Glutamatergic neuron (in vitro differentiated cells): ENCODE results near the gene DNAH8. TPM values are rescaled to one million over a fixed set of nuclear protein-coding genes. Genes with fewer than 3 reads are reported as not detected.

Source experiments
- DNase-seq: peaks from one replicate; pipeline ENCODE4 v3.0.0; 2022
- H3K27ac Mint-ChIP-seq: one replicate; pipeline ENCODE4 v1.8.0; 2020; ENCODE audit warnings: mild to moderate bottlenecking, mixed read lengths, inconsistent platforms; ENCODE audit not compliant: unreplicated experiment
- H3K27me3 Mint-ChIP-seq: one replicate; pipeline ENCODE4 v1.8.0; 2020; ENCODE audit warnings: mild to moderate bottlenecking, moderate library complexity, mixed read lengths, inconsistent platforms; ENCODE audit not compliant: unreplicated experiment
- H3K36me3 Mint-ChIP-seq: one replicate; pipeline ENCODE4 v1.8.0; 2020; ENCODE audit warnings: mild to moderate bottlenecking, mixed read lengths, inconsistent platforms; ENCODE audit not compliant: unreplicated experiment
- H3K4me1 Mint-ChIP-seq: one replicate; pipeline ENCODE4 v1.8.0; 2020; ENCODE audit warnings: mild to moderate bottlenecking, low read depth, mixed read lengths, inconsistent platforms; ENCODE audit not compliant: unreplicated experiment
- H3K4me3 Mint-ChIP-seq: one replicate; pipeline ENCODE4 v1.8.0; 2020; ENCODE audit warnings: mild to moderate bottlenecking, mixed read lengths, inconsistent platforms; ENCODE audit not compliant: unreplicated experiment
- H3K9me3 Mint-ChIP-seq: one replicate; pipeline ENCODE4 v1.8.0; 2020; ENCODE audit warnings: mild to moderate bottlenecking, moderate library complexity, mixed read lengths, inconsistent platforms; ENCODE audit not compliant: unreplicated experiment
- CTCF ChIP-seq: fragments of 200-600 bp; sonication (generic); IDR thresholded peaks from one replicate; pipeline ENCODE4 v1.5.0; 2021; ENCODE audit not compliant: partially characterized antibody, unreplicated experiment
- total RNA-seq: library from RNA; stranded (reverse); fragmentation: NEBNext Ultra II Directional; extraction: Animal tissue kit (Norgen Biotek cat#: 25700); gene quantifications from one replicate; pipeline ENCODE4 v1.2.1, GENCODE V29; 2021; ENCODE audit not compliant: unreplicated experiment

Gene DNAH8
- total RNA-seq, 1 donor from 2014 or later = not detected

- H3K4me1 Mint-ChIP-seq = no peaks in the 10 kb centered on the region
- H3K27ac Mint-ChIP-seq = no peak overlapping the region
- no peaks in the 10 kb centered on the region for H3K9me3 Mint-ChIP-seq
- no peak overlapping the region for H3K4me3 Mint-ChIP-seq
- no peaks in the 10 kb centered on the region for H3K36me3 Mint-ChIP-seq
- H3K27me3 Mint-ChIP-seq = peaks cover 4% of the 10 kb centered on the region
- DNase-seq = no peak
- no peak for TF ChIP-seq CTCF
Observed at GRCh38 chr6:39003492-39003891, 288.4 kb downstream of the DNAH8 start.

- Mint-ChIP-seq H3K36me3 (no peaks in the 10 kb centered on the region), H3K4me3 (no peak overlapping the region), H3K4me1 (no peaks in the 10 kb centered on the region), H3K9me3 (no peaks in the 10 kb centered on the region), H3K27me3 (peaks cover 4% of the 10 kb centered on the region), H3K27ac (no peak overlapping the region)
- no peak for TF ChIP-seq CTCF
- DNase-seq = no peak
Observed at GRCh38 chr6:39004801-39005200, 289.7 kb downstream of the DNAH8 start.

GRCh38 chr6:39005774-39006173 lies 290.7 kb downstream of the DNAH8 start:
- no peak for TF ChIP-seq CTCF
- no peak for DNase-seq
- Mint-ChIP-seq H3K4me1 (no peaks in the 10 kb centered on the region), H3K9me3 (no peaks in the 10 kb centered on the region), H3K27me3 (peaks cover 4% of the 10 kb centered on the region), H3K36me3 (no peaks in the 10 kb centered on the region), H3K4me3 (no peak overlapping the region), H3K27ac (no peak overlapping the region)

DNA sequence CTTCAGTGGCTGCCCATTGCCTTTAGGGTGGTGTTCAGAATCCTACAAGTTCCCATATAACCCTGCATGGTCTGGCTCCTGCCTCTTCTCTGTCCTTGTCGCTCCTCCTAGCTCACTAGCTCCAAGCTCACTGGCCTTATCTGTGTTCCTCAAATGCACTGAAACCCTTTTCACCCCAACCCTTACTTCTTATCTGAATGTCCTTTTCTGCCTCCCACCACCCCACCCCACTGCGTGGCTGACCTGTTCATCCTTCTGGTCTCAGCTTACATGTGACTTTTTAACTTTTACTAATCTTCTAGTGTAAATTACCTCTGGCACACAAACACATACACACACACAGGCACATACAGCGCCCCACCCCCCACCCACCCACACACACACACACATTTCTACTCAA lies 292.5 kb downstream of the DNAH8 start:
- TF ChIP-seq CTCF = no peak
- Mint-ChIP-seq H3K4me1 (no peaks in the 10 kb centered on the region), H3K9me3 (no peaks in the 10 kb centered on the region), H3K27ac (no peak overlapping the region), H3K27me3 (peaks cover 2% of the 10 kb centered on the region), H3K4me3 (no peak overlapping the region), H3K36me3 (no peaks in the 10 kb centered on the region)
- no peak for DNase-seq

DNA sequence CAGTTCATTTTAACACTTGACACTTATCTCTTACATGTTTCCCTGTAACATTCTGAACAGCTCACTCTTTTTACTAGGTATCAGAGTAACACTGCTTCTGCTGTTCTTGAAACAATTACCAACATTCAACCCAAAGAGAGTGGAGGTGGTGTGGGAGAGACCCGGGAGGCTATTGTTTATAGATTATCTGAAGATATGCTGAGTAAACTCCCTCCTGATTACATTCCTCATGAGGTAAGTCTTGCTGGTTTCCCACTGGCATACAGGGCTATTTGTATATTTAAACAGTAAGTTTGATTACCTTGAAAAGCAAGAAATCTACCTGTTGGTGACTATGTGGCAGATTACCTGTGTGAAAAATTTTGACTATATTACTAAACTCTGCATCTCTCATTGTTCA lies 293.6 kb downstream of the DNAH8 start:
- no peak overlapping the region for H3K4me3 Mint-ChIP-seq
- H3K27me3 Mint-ChIP-seq = peaks cover 2% of the 10 kb centered on the region
- DNase-seq = no peak
- no peak overlapping the region for H3K27ac Mint-ChIP-seq
- H3K36me3 Mint-ChIP-seq = no peaks in the 10 kb centered on the region
- H3K4me1 Mint-ChIP-seq = no peaks in the 10 kb centered on the region
- no peak for TF ChIP-seq CTCF
- no peaks in the 10 kb centered on the region for H3K9me3 Mint-ChIP-seq
